B cell (primary cell): ENCODE results near the gene RBM45. TPM values are rescaled to one million over a fixed set of nuclear protein-coding genes. Genes with fewer than 3 reads are reported as not detected.

Source experiments
- ATAC-seq: fragments of 200-7000 bp; cut with Tn5 transposase; one replicate; pipeline ENCODE4 v1.10.0; 2021; ENCODE audit warnings: low read depth, mild to moderate bottlenecking, moderate number of reproducible peaks, moderate library complexity
- CTCF ChIA-PET: fragments of 350-600 bp; sonication (Branson Sonifier 250); formaldehyde crosslinking; loops from one replicate; lab custom pipeline; 2021; ENCODE audit warnings: antibody characterized with exemption, inconsistent platforms; lab: Charles Lee
- POLR2A ChIA-PET: fragments of 350-600 bp; sonication (Branson Sonifier 250); formaldehyde crosslinking; loops from one replicate; lab custom pipeline; 2021; ENCODE audit warnings: antibody characterized with exemption; lab: Charles Lee
- DNase-seq: peaks from one replicate; pipeline ENCODE4 v3.0.0; 2013
- H2AFZ ChIP-seq: 2 replicates; pipeline ENCODE4 v1.6.1; 2012; ENCODE audit warnings: mild to moderate bottlenecking, low read depth, low read length; ENCODE audit not compliant: insufficient read depth, poor library complexity, severe bottlenecking
- H3K27ac ChIP-seq, 2 donors: 1 replicate in 1 of 2; 2 replicates in 1 of 2; pipeline ENCODE4 v1.5.1; 2012 to 2013; ENCODE audit warnings: low read length in 2 of 2, mild to moderate bottlenecking in 2 of 2, moderate library complexity in 1 of 2
- H3K27me3 ChIP-seq, 4 experiments: fragments of 200-600 bp in 1 of 4; sonication (generic) in 1 of 4; replicated peaks in 1 of 4; 1 replicate in 2 of 4; 2 replicates in 2 of 4; pipeline versions ENCODE4 v1.6.1 to v1.7.0; 2013 to 2016; ENCODE audit warnings: low read length in 3 of 4, mild to moderate bottlenecking in 2 of 4, mixed read lengths in 1 of 4, moderate library complexity in 1 of 4; ENCODE audit not compliant: insufficient read depth in 4 of 4, control insufficient read depth in 3 of 4; ENCODE audit errors: control extremely low read depth in 1 of 4
- H3K36me3 ChIP-seq, 2 experiments: replicated peaks in 1 of 2; 1 replicate in 1 of 2; 2 replicates in 1 of 2; pipeline versions ENCODE4 v1.6.1 to v1.7.1; 2013; ENCODE audit warnings: low read length in 1 of 2; ENCODE audit not compliant: insufficient read depth in 2 of 2, control insufficient read depth in 1 of 2; ENCODE audit errors: control extremely low read depth in 1 of 2, extremely low read depth in 1 of 2
- H3K4me1 ChIP-seq, 2 donors: fragments of 200-600 bp in 1 of 2; sonication (generic) in 1 of 2; 1 replicate in 1 of 2; 2 replicates in 1 of 2; pipeline versions ENCODE4 v1.5.1 to v1.6.1; 2013 to 2017; ENCODE audit warnings: low read length in 2 of 2; ENCODE audit not compliant: control insufficient read depth in 2 of 2, insufficient read depth in 2 of 2
- H3K4me2 ChIP-seq: replicated peaks from 2 replicates; pipeline ENCODE3; 2012; ENCODE audit warnings: mild to moderate bottlenecking, low read depth, low read length; ENCODE audit not compliant: poor library complexity, severe bottlenecking
- H3K4me3 ChIP-seq, 5 experiments: fragments of 200-600 bp in 1 of 5; sonication (generic) in 1 of 5; 1 replicate in 3 of 5; 2 replicates in 2 of 5; pipeline versions ENCODE4 v1.5.1 to v1.7.0; 2011 to 2016; ENCODE audit warnings: low read length in 4 of 5, mild to moderate bottlenecking in 4 of 5, low read depth in 2 of 5, control low read depth in 1 of 5, moderate library complexity in 1 of 5; ENCODE audit not compliant: insufficient read depth in 1 of 5; ENCODE audit errors: control extremely low read depth in 1 of 5, extremely low read depth in 1 of 5
- H3K79me2 ChIP-seq: fragments of 200-600 bp; sonication (generic); one replicate; pipeline ENCODE4 v1.6.0; 2016; ENCODE audit warnings: low read length; ENCODE audit not compliant: control insufficient read depth, insufficient read depth
- H3K9ac ChIP-seq: fragments of 200-600 bp; sonication (generic); 2 replicates; pipeline ENCODE4 v1.6.1; 2017; ENCODE audit warnings: mild to moderate bottlenecking, low read length, moderate library complexity
- H3K9me3 ChIP-seq, 3 donors: one replicate each; pipeline versions ENCODE4 v1.6.1 to v1.7.1; 2013; ENCODE audit warnings: low read length in 2 of 3; ENCODE audit not compliant: control insufficient read depth in 2 of 3, insufficient read depth in 1 of 3; ENCODE audit errors: control extremely low read depth in 1 of 3
- H4K20me1 ChIP-seq: 2 replicates; pipeline ENCODE4 v1.6.0; 2012; ENCODE audit warnings: mild to moderate bottlenecking, low read length; ENCODE audit not compliant: insufficient read depth, control insufficient read depth, poor library complexity, severe bottlenecking
- H3K27ac Mint-ChIP-seq: one replicate; pipeline ENCODE4 v1.8.0; 2021; ENCODE audit warnings: mixed read lengths
- H3K27me3 Mint-ChIP-seq: one replicate; pipeline ENCODE4 v1.8.0; 2021; ENCODE audit warnings: mixed read lengths
- H3K4me1 Mint-ChIP-seq: one replicate; pipeline ENCODE4 v1.8.0; 2021; ENCODE audit warnings: mixed read lengths
- H3K4me3 Mint-ChIP-seq: one replicate; pipeline ENCODE4 v1.8.0; 2021; ENCODE audit warnings: mixed read lengths
- H3K9me3 Mint-ChIP-seq: one replicate; pipeline ENCODE4 v1.8.0; 2022; ENCODE audit warnings: mixed read lengths; ENCODE audit not compliant: insufficient read depth
- CTCF ChIP-seq: fragments of 200-600 bp; IDR thresholded peaks from one replicate; pipeline ENCODE4 v1.8.0; 2022; ENCODE audit warnings: antibody characterized with exemption, mild to moderate bottlenecking
- EZH2 ChIP-seq: IDR thresholded peaks from 2 replicates; pipeline ENCODE4 v1.6.1; 2012; ENCODE audit warnings: borderline replicate concordance, low read depth, mild to moderate bottlenecking, moderate library complexity, low read length; ENCODE audit not compliant: insufficient read depth, poor library complexity, severe bottlenecking
- WGBS: methylation state at CpG from one replicate; pipeline ENCODE4 v1.1.5; 2013; ENCODE audit warnings: missing lambda C conversion rate; ENCODE audit not compliant: insufficient coverage; 5-methylcytosine and 5-hydroxymethylcytosine counted together
- intact Hi-C: fragments of 100-400 bp; cut with micrococcal nuclease; formaldehyde crosslinking; loops from one replicate; pipeline ENCODE4 v1.10.0; 2022
- polyA plus RNA-seq: library from polyadenylated mRNA; depleted of rRNA; stranded (reverse); fragments of >200 nt; gene quantifications from 2 replicates; pipeline ENCODE4 v1.2.3, GENCODE V29; 2012
- total RNA-seq, 2 donors: library from RNA; stranded (reverse); fragments of 120-200 nt in 1 of 2; gene quantifications; 1 replicate in 1 of 2; 2 replicates in 1 of 2; pipeline versions ENCODE4 v1.2.3 to v1.2.4, GENCODE V29; 2013 to 2022

The RBM45 gene
- total and polyA plus RNA-seq, 2 donors (not counting 1 experiment from before 2014, with no cell fraction given) = 4.6 to 24.0 TPM

- H3K27me3 Mint-ChIP-seq = peaks cover 4% of the 10 kb centered on the region
Measured at GRCh38 chr2:178110681-178111080, 1.6 kb upstream of the RBM45 start.

More at GRCh38 chr2:178110681-178111080, 1.6 kb upstream of the RBM45 start:
- no peak overlapping the region for H2AFZ ChIP-seq
- H3K4me3 ChIP-seq = no peak overlapping the region
- TF ChIP-seq CTCF = no peak
- no peak for TF ChIP-seq EZH2
- H3K36me3 ChIP-seq = no peaks in the 10 kb centered on the region
- Mint-ChIP-seq H3K4me1 (peaks cover 37% of the 10 kb centered on the region), H3K27ac (no peak overlapping the region), H3K9me3 (no peaks in the 10 kb centered on the region), H3K4me3 (no peak overlapping the region)
- CTCF ChIA-PET = interaction anchor here (0.7 to 1.1 kb wide), 3 partner anchors 19 to 303 kb away, joined by 3 to 4 read pairs (median 3); no protein-coding TSS in a partner anchor
- ATAC-seq (no peak), DNase-seq (no peak)
- H3K9ac ChIP-seq = no peak overlapping the region
- H3K27ac ChIP-seq = no peak overlapping the region
- no peak overlapping the region for H3K4me2 ChIP-seq
- H3K4me1 ChIP-seq = peaks cover 12% of the 10 kb centered on the region in 2 donors
- no peaks in the 10 kb centered on the region for H3K9me3 ChIP-seq
- no peaks in the 10 kb centered on the region for H3K27me3 ChIP-seq
- peaks cover 11% of the 10 kb centered on the region for H3K79me2 ChIP-seq
- POLR2A ChIA-PET = no interaction called here
- no peaks in the 10 kb centered on the region for H4K20me1 ChIP-seq
- intact Hi-C loops = loop anchor here (5.0 to 10.0 kb wide), 2 partner anchors 287 to 476 kb away; no protein-coding TSS in a partner anchor
- 94% methylated on average over 2 of the region's 4 CpGs for WGBS
